Measurements from ENCODE around the gene OR8B12.

Gene OR8B12

DNA sequence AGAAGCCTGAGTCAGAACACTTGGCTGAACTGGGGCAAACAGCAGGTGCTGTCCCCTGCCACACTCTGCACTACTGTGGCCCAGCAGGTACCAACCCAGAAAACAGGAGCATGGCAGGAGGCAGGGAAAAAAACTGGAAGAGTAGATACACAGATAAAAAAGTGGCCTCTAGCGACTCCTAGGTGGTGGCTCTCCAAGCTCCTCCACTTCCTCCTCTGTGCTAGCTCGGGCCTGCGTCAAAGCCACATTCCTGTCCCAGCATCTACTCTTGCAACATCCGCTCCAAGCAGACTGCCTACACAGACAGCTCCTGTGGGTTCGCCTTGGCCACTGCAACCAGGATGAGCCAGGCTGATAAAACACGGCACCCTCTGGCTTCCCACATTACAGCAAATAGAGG lies 6.9 kb downstream of the OR8B12 start:
- Histone ChIP-seq H2AFZ (ENCODE audit: low read length) (no peak overlapping the region), H3K4me2 (ENCODE audit: low read length) (no peak overlapping the region), H3K79me2 (ENCODE audit: insufficient read depth, low read length) (no peaks in the 10 kb centered on the region), H4K20me1 (ENCODE audit: insufficient read depth, low read length) (no peaks in the 10 kb centered on the region), H3K4me3 (ENCODE audit: low read depth, low read length, poor library complexity, severe bottlenecking) (no peak overlapping the region), H3K4me1 (ENCODE audit: insufficient read depth, low read length, severe bottlenecking) (no peaks in the 10 kb centered on the region), H3K27ac (ENCODE audit: low read depth, low read length, poor library complexity, severe bottlenecking) (no peak overlapping the region), H3K36me3 (ENCODE audit: insufficient read depth, low read length) (no peaks in the 10 kb centered on the region), H3K9me2 (ENCODE audit: low read depth, low read length) (no peaks in the 10 kb centered on the region), H3F3A (ENCODE audit: insufficient read depth, low read length) (no peaks in the 10 kb centered on the region), H3K9me3 (ENCODE audit: low read length) (no peaks in the 10 kb centered on the region), H3K9ac (ENCODE audit: low read length) (no peak overlapping the region), H3K27me3 (ENCODE audit: insufficient read depth, low read length) (no peaks in the 10 kb centered on the region)
- TF ChIP-seq EZH2 (IDR thresholded peaks at IDR 0.05; ENCODE audit: borderline replicate concordance, low read length) (no peak), CTCF (IDR thresholded peaks at IDR 0.05; ENCODE audit: low read length) (no peak)

DNA sequence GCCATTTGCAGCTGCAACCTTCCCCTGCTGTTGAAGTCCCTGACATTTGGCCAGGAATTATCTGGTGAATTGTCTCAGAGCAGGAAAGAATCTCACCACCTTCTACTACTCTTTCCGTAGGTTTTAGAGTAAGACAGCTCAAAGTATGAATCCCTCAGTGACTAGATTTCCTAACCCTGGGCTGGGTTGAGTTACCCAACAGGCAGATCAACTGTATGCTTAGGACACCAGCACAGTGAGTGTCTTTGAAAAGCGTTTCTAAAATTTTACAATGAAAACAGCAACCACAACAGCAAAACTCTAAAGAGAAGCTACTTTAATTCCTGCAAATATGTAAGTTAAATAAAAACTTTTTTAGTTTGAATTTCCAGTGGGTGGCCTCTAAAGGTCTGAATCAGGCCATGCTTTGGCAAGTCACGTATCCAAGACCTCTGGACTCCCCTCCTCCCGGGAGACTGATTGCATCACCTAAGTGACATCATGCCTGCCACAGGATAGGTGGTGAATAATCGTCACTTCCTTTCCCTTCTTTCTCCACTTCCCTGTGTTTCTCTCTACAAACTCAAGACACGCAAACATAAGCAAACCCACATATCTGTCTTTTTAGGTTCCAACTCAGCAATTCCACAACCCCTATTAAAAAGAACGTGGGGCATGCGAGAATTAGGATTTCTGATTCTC lies 7.8 kb downstream of the OR8B12 start:
- Histone ChIP-seq H3K36me3 (ENCODE audit: insufficient read depth, low read length) (no peaks in the 10 kb centered on the region), H3K4me3 (ENCODE audit: low read depth, low read length, poor library complexity, severe bottlenecking) (no peak overlapping the region)
- TF ChIP-seq CTCF (IDR thresholded peaks at IDR 0.05; ENCODE audit: low read length) (no peak), EZH2 (IDR thresholded peaks at IDR 0.05; ENCODE audit: borderline replicate concordance, low read length) (no peak)

DNA sequence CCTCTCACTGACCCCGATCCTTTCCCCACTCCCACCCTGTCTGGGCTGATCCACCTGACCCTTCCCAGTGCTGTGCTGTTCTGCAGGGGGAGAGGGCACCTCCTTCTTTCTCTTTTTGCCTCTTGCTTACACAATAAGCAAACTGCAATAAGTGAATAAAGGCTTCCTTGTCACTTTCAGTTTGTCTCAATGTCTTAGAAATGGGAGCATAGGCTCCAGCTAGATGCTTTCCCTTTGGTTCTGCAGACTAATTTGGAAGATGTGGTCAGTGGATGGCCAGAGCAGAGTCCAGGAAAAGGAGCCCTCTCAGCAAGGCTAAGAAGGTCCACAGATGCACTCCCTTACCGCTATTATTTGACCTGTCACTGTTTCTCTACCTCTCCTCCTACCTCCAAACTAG lies 9.4 kb downstream of the OR8B12 start:
- Histone ChIP-seq H3K27ac (ENCODE audit: low read depth, low read length, poor library complexity, severe bottlenecking) (no peak overlapping the region), H3F3A (ENCODE audit: insufficient read depth, low read length) (no peaks in the 10 kb centered on the region), H3K4me1 (ENCODE audit: insufficient read depth, low read length, severe bottlenecking) (no peaks in the 10 kb centered on the region), H3K4me3 (ENCODE audit: low read depth, low read length, poor library complexity, severe bottlenecking) (no peak overlapping the region), H3K4me2 (ENCODE audit: low read length) (no peak overlapping the region), H3K9me3 (ENCODE audit: low read length) (no peaks in the 10 kb centered on the region), H3K9ac (ENCODE audit: low read length) (no peak overlapping the region), H3K9me2 (ENCODE audit: low read depth, low read length) (no peaks in the 10 kb centered on the region), H3K79me2 (ENCODE audit: insufficient read depth, low read length) (no peaks in the 10 kb centered on the region), H3K36me3 (ENCODE audit: insufficient read depth, low read length) (no peaks in the 10 kb centered on the region), H3K27me3 (ENCODE audit: insufficient read depth, low read length) (no peaks in the 10 kb centered on the region), H4K20me1 (ENCODE audit: insufficient read depth, low read length) (no peaks in the 10 kb centered on the region), H2AFZ (ENCODE audit: low read length) (no peak overlapping the region)
- TF ChIP-seq CTCF (IDR thresholded peaks at IDR 0.05; ENCODE audit: low read length), result no peak
- TF ChIP-seq EZH2 (IDR thresholded peaks at IDR 0.05; ENCODE audit: borderline replicate concordance, low read length), result no peak

More for the DNA sequence above, 7.8 kb downstream of the OR8B12 start:
- Histone ChIP-seq H3K79me2 (ENCODE audit: insufficient read depth, low read length) (no peaks in the 10 kb centered on the region), H3K27me3 (ENCODE audit: insufficient read depth, low read length) (no peaks in the 10 kb centered on the region), H2AFZ (ENCODE audit: low read length) (no peak overlapping the region), H3K4me1 (ENCODE audit: insufficient read depth, low read length, severe bottlenecking) (no peaks in the 10 kb centered on the region), H4K20me1 (ENCODE audit: insufficient read depth, low read length) (no peaks in the 10 kb centered on the region), H3K4me2 (ENCODE audit: low read length) (no peak overlapping the region), H3K27ac (ENCODE audit: low read depth, low read length, poor library complexity, severe bottlenecking) (no peak overlapping the region), H3K9me3 (ENCODE audit: low read length) (no peaks in the 10 kb centered on the region), H3F3A (ENCODE audit: insufficient read depth, low read length) (no peaks in the 10 kb centered on the region), H3K9me2 (ENCODE audit: low read depth, low read length) (no peaks in the 10 kb centered on the region), H3K9ac (ENCODE audit: low read length) (no peak overlapping the region)
